ENCODE measurements around the gene GAS2L1. TPM values are rescaled to one million over a fixed set of nuclear protein-coding genes. Genes with fewer than 3 reads are reported as not detected.

Gene GAS2L1
- total and polyA plus RNA-seq, 4 donors, result 11.4 to 22.3 (median 21.2) TPM

GRCh38 chr22:29338398-29338797 lies 31.9 kb downstream of the GAS2L1 start:
- Histone ChIP-seq H3K4me1 (ENCODE audit: control insufficient read depth in 1 of 2, insufficient read depth in 2 of 2, low read length in 2 of 2) (no peaks in the 10 kb centered on the region), H3K4me3 (ENCODE audit: low read length in 2 of 2) (no peak overlapping the region), H3K36me3 (ENCODE audit: control insufficient read depth in 1 of 2, insufficient read depth in 2 of 2, low read length in 1 of 2) (peaks cover 0 to 2% of the 10 kb centered on the region in 2 donors), H3K27ac (ENCODE audit: low read depth in 1 of 2, low read length in 2 of 2) (no peak overlapping the region), H3K27me3 (ENCODE audit: control insufficient read depth in 1 of 2, insufficient read depth in 2 of 2, low read length in 1 of 2) (no peaks in the 10 kb centered on the region), H3K9me3 (ENCODE audit: control insufficient read depth, low read length) (no peaks in the 10 kb centered on the region)
- no peak for ATAC-seq (ENCODE audit: low FRiP score)
- WGBS, 2 donors, result 92 to 93% methylated on average over 6 of the region's 6 CpGs
- intact Hi-C loops (cut with DNase I), result no loop called here
- DNase-seq, result no peak

GRCh38 chr22:29339381-29340235 lies 33.2 kb downstream of the GAS2L1 start:
- Histone ChIP-seq H3K27ac (ENCODE audit: low read depth in 1 of 2, low read length in 2 of 2) (no peak overlapping the region), H3K4me1 (ENCODE audit: control insufficient read depth in 1 of 2, insufficient read depth in 2 of 2, low read length in 2 of 2) (no peaks in the 10 kb centered on the region), H3K9me3 (ENCODE audit: control insufficient read depth, low read length) (no peaks in the 10 kb centered on the region), H3K4me3 (ENCODE audit: low read length in 2 of 2) (no peak overlapping the region), H3K27me3 (ENCODE audit: control insufficient read depth in 1 of 2, insufficient read depth in 2 of 2, low read length in 1 of 2) (no peaks in the 10 kb centered on the region), H3K36me3 (ENCODE audit: control insufficient read depth in 1 of 2, insufficient read depth in 2 of 2, low read length in 1 of 2) (peaks cover 0 to 2% of the 10 kb centered on the region in 2 donors)
- 93% methylated on average over 20 to 23 of the region's 23 CpGs for WGBS, 2 donors
- ATAC-seq (ENCODE audit: low FRiP score) (no peak), DNase-seq (no peak)
- intact Hi-C loops (cut with DNase I), result no loop called here

- WGBS, 2 donors, result 93 to 94% methylated on average over 8 of the region's 8 CpGs
- ATAC-seq (ENCODE audit: low FRiP score) (no peak), DNase-seq (no peak)
- H3K4me3 ChIP-seq (ENCODE audit: low read length in 2 of 2), result no peak overlapping the region
- peaks cover 0 to 2% of the 10 kb centered on the region in 2 donors for H3K36me3 ChIP-seq (ENCODE audit: control insufficient read depth in 1 of 2, insufficient read depth in 2 of 2, low read length in 1 of 2)
- H3K4me1 ChIP-seq (ENCODE audit: control insufficient read depth in 1 of 2, insufficient read depth in 2 of 2, low read length in 2 of 2), result no peaks in the 10 kb centered on the region
- no peak overlapping the region for H3K27ac ChIP-seq (ENCODE audit: low read depth in 1 of 2, low read length in 2 of 2)
- intact Hi-C loops (cut with DNase I), result no loop called here
- no peaks in the 10 kb centered on the region for H3K9me3 ChIP-seq (ENCODE audit: control insufficient read depth, low read length)
- H3K27me3 ChIP-seq (ENCODE audit: control insufficient read depth in 1 of 2, insufficient read depth in 2 of 2, low read length in 1 of 2), result no peaks in the 10 kb centered on the region
Measured at GRCh38 chr22:29340566-29340965, 34.1 kb downstream of the GAS2L1 start.

- H3K4me3 ChIP-seq (ENCODE audit: low read length in 2 of 2), result no peak overlapping the region
- no peaks in the 10 kb centered on the region for H3K27me3 ChIP-seq (ENCODE audit: control insufficient read depth in 1 of 2, insufficient read depth in 2 of 2, low read length in 1 of 2)
- H3K9me3 ChIP-seq (ENCODE audit: control insufficient read depth, low read length), result no peaks in the 10 kb centered on the region
- ATAC-seq (ENCODE audit: low FRiP score) (no peak), DNase-seq (no peak)
- WGBS, 2 donors, result 93% methylated on average over 25 of the region's 25 CpGs
- no peaks in the 10 kb centered on the region for H3K4me1 ChIP-seq (ENCODE audit: control insufficient read depth in 1 of 2, insufficient read depth in 2 of 2, low read length in 2 of 2)
- peaks cover 0 to 2% of the 10 kb centered on the region in 2 donors for H3K36me3 ChIP-seq (ENCODE audit: control insufficient read depth in 1 of 2, insufficient read depth in 2 of 2, low read length in 1 of 2)
- H3K27ac ChIP-seq (ENCODE audit: low read depth in 1 of 2, low read length in 2 of 2), result no peak overlapping the region
- intact Hi-C loops (cut with DNase I), result no loop called here
Measured at GRCh38 chr22:29341056-29341848, 34.8 kb downstream of the GAS2L1 start.

GRCh38 chr22:29341849-29342127 lies 35.3 kb downstream of the GAS2L1 start:
- ATAC-seq (ENCODE audit: low FRiP score), result no peak
- H3K27me3 ChIP-seq (ENCODE audit: control insufficient read depth in 1 of 2, insufficient read depth in 2 of 2, low read length in 1 of 2), result no peaks in the 10 kb centered on the region
- DNase-seq, result no peak
- no peak overlapping the region for H3K27ac ChIP-seq (ENCODE audit: low read depth in 1 of 2, low read length in 2 of 2)
- WGBS, 2 donors, result 83 to 98% methylated on average over 2 of the region's 2 CpGs
- H3K4me3 ChIP-seq (ENCODE audit: low read length in 2 of 2), result no peak overlapping the region
- no peaks in the 10 kb centered on the region for H3K4me1 ChIP-seq (ENCODE audit: control insufficient read depth in 1 of 2, insufficient read depth in 2 of 2, low read length in 2 of 2)
- peaks cover 0 to 2% of the 10 kb centered on the region in 2 donors for H3K36me3 ChIP-seq (ENCODE audit: control insufficient read depth in 1 of 2, insufficient read depth in 2 of 2, low read length in 1 of 2)
- H3K9me3 ChIP-seq (ENCODE audit: control insufficient read depth, low read length), result no peaks in the 10 kb centered on the region
- intact Hi-C loops (cut with DNase I), result loop anchor here in 1 of 2 donors (2.0 kb wide), 2 partner anchors 29 to 71 kb away; no protein-coding TSS in a partner anchor

- H3K4me1 ChIP-seq (ENCODE audit: control insufficient read depth in 1 of 2, insufficient read depth in 2 of 2, low read length in 2 of 2), result no peaks in the 10 kb centered on the region
- 91% methylated on average over 6 of the region's 6 CpGs for WGBS, 2 donors
- H3K9me3 ChIP-seq (ENCODE audit: control insufficient read depth, low read length), result no peaks in the 10 kb centered on the region
- no peaks in the 10 kb centered on the region for H3K27me3 ChIP-seq (ENCODE audit: control insufficient read depth in 1 of 2, insufficient read depth in 2 of 2, low read length in 1 of 2)
- no peak overlapping the region for H3K27ac ChIP-seq (ENCODE audit: low read depth in 1 of 2, low read length in 2 of 2)
- peak in 1 of 2 donors; percentile 20 for DNase-seq
- peaks cover 0 to 2% of the 10 kb centered on the region in 2 donors for H3K36me3 ChIP-seq (ENCODE audit: control insufficient read depth in 1 of 2, insufficient read depth in 2 of 2, low read length in 1 of 2)
- no peak for ATAC-seq (ENCODE audit: low FRiP score)
- no peak overlapping the region for H3K4me3 ChIP-seq (ENCODE audit: low read length in 2 of 2)
- intact Hi-C loops (cut with DNase I), result loop anchor here in 1 of 2 donors (2.0 kb wide), 2 partner anchors 29 to 71 kb away; no protein-coding TSS in a partner anchor
Measured at GRCh38 chr22:29342177-29342576, 35.7 kb downstream of the GAS2L1 start.

GRCh38 chr22:29342577-29343312 lies 36.3 kb downstream of the GAS2L1 start:
- Histone ChIP-seq H3K9me3 (ENCODE audit: control insufficient read depth, low read length) (no peaks in the 10 kb centered on the region), H3K27me3 (ENCODE audit: control insufficient read depth in 1 of 2, insufficient read depth in 2 of 2, low read length in 1 of 2) (no peaks in the 10 kb centered on the region), H3K27ac (ENCODE audit: low read depth in 1 of 2, low read length in 2 of 2) (no peak overlapping the region), H3K4me1 (ENCODE audit: control insufficient read depth in 1 of 2, insufficient read depth in 2 of 2, low read length in 2 of 2) (no peaks in the 10 kb centered on the region), H3K4me3 (ENCODE audit: low read length in 2 of 2) (no peak overlapping the region), H3K36me3 (ENCODE audit: control insufficient read depth in 1 of 2, insufficient read depth in 2 of 2, low read length in 1 of 2) (peaks cover 0 to 2% of the 10 kb centered on the region in 2 donors)
- intact Hi-C loops (cut with DNase I), result loop anchor here in 1 of 2 donors (2.0 kb wide), 2 partner anchors 30 to 72 kb away; no protein-coding TSS in a partner anchor
- ATAC-seq (ENCODE audit: low FRiP score), result no peak
- DNase-seq, result peak in 1 of 2 donors; percentile 38
- WGBS, 2 donors, result 82 to 85% methylated on average over 10 of the region's 10 CpGs

GRCh38 chr22:29343313-29343805 lies 36.9 kb downstream of the GAS2L1 start:
- intact Hi-C loops (cut with DNase I), result loop anchor here in 1 of 2 donors (2.0 kb wide), 2 partner anchors 31 to 73 kb away; no protein-coding TSS in a partner anchor
- H3K27ac ChIP-seq (ENCODE audit: low read depth in 1 of 2, low read length in 2 of 2), result no peak overlapping the region
- H3K4me3 ChIP-seq (ENCODE audit: low read length in 2 of 2), result no peak overlapping the region
- WGBS, 2 donors, result 47 to 52% methylated on average over 7 of the region's 7 CpGs
- peak in 1 of 2 donors; percentile 50 for DNase-seq
- H3K36me3 ChIP-seq (ENCODE audit: control insufficient read depth in 1 of 2, insufficient read depth in 2 of 2, low read length in 1 of 2), result peaks cover 0 to 2% of the 10 kb centered on the region in 2 donors
- H3K27me3 ChIP-seq (ENCODE audit: control insufficient read depth in 1 of 2, insufficient read depth in 2 of 2, low read length in 1 of 2), result no peaks in the 10 kb centered on the region
- no peaks in the 10 kb centered on the region for H3K9me3 ChIP-seq (ENCODE audit: control insufficient read depth, low read length)
- ATAC-seq (ENCODE audit: low FRiP score), result no peak
- H3K4me1 ChIP-seq (ENCODE audit: control insufficient read depth in 1 of 2, insufficient read depth in 2 of 2, low read length in 2 of 2), result no peaks in the 10 kb centered on the region
